ENCODE data around the gene DEUP1. TPM values are rescaled to one million over a fixed set of nuclear protein-coding genes. Genes with fewer than 3 reads are reported as not detected.

DEUP1 gene
- total RNA-seq, 2 experiments from 2014 or later: not detected

DNA sequence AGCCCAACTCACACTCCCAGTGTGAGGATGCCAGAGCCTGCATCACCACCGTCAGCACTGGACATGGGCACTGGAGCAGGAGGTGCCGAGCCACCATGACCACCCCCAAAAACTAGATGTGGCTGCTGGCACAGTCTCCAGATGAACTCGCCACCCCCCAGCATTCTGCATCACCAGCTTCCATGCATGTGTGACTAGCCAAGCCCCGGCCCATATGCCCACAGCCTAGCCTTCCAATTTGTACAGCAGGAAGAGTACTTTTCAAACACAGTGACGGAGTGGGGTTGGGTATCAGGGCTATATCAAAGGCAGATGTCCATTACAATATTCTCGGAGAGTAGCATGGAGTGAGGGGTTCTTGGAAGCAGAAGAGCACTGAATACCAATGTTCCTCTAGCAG is 149.7 kb downstream of the DEUP1 start:
- ChIA-PET POLR2A (no interaction called here), CTCF (no interaction called here)
- DNase-seq: no peak
- TF ChIP-seq, protein P1, sequence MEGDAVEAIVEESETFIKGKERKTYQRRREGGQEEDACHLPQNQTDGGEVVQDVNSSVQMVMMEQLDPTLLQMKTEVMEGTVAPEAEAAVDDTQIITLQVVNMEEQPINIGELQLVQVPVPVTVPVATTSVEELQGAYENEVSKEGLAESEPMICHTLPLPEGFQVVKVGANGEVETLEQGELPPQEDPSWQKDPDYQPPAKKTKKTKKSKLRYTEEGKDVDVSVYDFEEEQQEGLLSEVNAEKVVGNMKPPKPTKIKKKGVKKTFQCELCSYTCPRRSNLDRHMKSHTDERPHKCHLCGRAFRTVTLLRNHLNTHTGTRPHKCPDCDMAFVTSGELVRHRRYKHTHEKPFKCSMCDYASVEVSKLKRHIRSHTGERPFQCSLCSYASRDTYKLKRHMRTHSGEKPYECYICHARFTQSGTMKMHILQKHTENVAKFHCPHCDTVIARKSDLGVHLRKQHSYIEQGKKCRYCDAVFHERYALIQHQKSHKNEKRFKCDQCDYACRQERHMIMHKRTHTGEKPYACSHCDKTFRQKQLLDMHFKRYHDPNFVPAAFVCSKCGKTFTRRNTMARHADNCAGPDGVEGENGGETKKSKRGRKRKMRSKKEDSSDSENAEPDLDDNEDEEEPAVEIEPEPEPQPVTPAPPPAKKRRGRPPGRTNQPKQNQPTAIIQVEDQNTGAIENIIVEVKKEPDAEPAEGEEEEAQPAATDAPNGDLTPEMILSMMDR (IDR thresholded peaks at IDR 0.05): no peak
- no peak overlapping the region for H3K4me3 ChIP-seq (ENCODE audit: low read length)
- peaks cover 0 to 4% of the 10 kb centered on the region in 2 experiments for H3K9me3 ChIP-seq (ENCODE audit: control insufficient read depth in 1 of 2, insufficient read depth in 1 of 2, low read length in 2 of 2)
- Mint-ChIP-seq H3K27ac (no peak overlapping the region), H3K9me3 (no peaks in the 10 kb centered on the region), H3K4me1 (ENCODE audit: low read depth) (no peaks in the 10 kb centered on the region), H3K4me3 (no peak overlapping the region), H3K36me3 (ENCODE audit: low read depth) (no peaks in the 10 kb centered on the region), H3K27me3 (no peaks in the 10 kb centered on the region)
- intact Hi-C loops (cut with DNase I, micrococcal nuclease): loop anchor here in 1 of 2 experiments (5.0 kb wide), 1 partner anchor 62 kb away; the partner anchor contains the start of gene SMCO4
- H3K36me3 ChIP-seq (ENCODE audit: insufficient read depth, low read length): peaks cover 2% of the 10 kb centered on the region
- no peaks in the 10 kb centered on the region for H3K4me1 ChIP-seq (ENCODE audit: insufficient read depth, low read length)
- no peaks in the 10 kb centered on the region for H3K27me3 ChIP-seq (ENCODE audit: control insufficient read depth in 1 of 2, insufficient read depth in 2 of 2, low read length in 2 of 2)
- ATAC-seq (ENCODE audit: poor library complexity): no peak
- no peak overlapping the region for H3K27ac ChIP-seq (ENCODE audit: low read depth in 1 of 2, low read length in 2 of 2)

DNA sequence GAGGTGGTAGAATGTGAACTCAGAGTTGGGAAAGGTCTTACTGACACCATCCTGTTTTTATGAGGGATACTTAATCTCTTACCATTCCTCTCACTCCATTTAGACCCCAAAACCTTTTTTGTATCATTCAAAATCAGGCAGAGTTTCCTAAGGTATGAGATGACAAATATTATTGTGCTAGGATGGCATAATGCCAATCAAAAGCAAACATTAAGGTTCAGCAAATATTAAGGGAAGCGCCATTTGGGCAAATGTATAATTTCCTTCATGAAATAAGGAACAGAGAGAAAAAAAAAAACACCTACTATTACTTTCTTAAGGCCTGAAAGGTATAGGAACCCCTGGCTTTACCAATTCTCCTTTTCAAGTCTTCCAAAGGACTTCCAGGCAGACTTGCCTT is 150.2 kb downstream of the DEUP1 start:
- ChIA-PET POLR2A (no interaction called here), CTCF (no interaction called here)
- H3K9me3 Mint-ChIP-seq: no peaks in the 10 kb centered on the region
- no peak overlapping the region for H3K4me3 Mint-ChIP-seq
- ATAC-seq (ENCODE audit: poor library complexity) (no peak), DNase-seq (no peak)
- no peak overlapping the region for H3K27ac ChIP-seq (ENCODE audit: low read depth in 1 of 2, low read length in 2 of 2)
- intact Hi-C loops (cut with DNase I, micrococcal nuclease): loop anchor here in 1 of 2 experiments (5.0 kb wide), 1 partner anchor 62 kb away; the partner anchor contains the start of gene SMCO4
- H3K36me3 Mint-ChIP-seq (ENCODE audit: low read depth): no peaks in the 10 kb centered on the region
- no peaks in the 10 kb centered on the region for H3K4me1 ChIP-seq (ENCODE audit: insufficient read depth, low read length)
- H3K27ac Mint-ChIP-seq: no peak overlapping the region
- H3K27me3 ChIP-seq (ENCODE audit: control insufficient read depth in 1 of 2, insufficient read depth in 2 of 2, low read length in 2 of 2): no peaks in the 10 kb centered on the region
- H3K4me1 Mint-ChIP-seq (ENCODE audit: low read depth): no peaks in the 10 kb centered on the region
- peaks cover 2% of the 10 kb centered on the region for H3K36me3 ChIP-seq (ENCODE audit: insufficient read depth, low read length)
- H3K4me3 ChIP-seq (ENCODE audit: low read length): no peak overlapping the region
- no peaks in the 10 kb centered on the region for H3K27me3 Mint-ChIP-seq
- H3K9me3 ChIP-seq (ENCODE audit: control insufficient read depth in 1 of 2, insufficient read depth in 1 of 2, low read length in 2 of 2): peaks cover 0 to 4% of the 10 kb centered on the region in 2 experiments
- TF ChIP-seq, protein P1 (IDR thresholded peaks at IDR 0.05): no peak

DNA sequence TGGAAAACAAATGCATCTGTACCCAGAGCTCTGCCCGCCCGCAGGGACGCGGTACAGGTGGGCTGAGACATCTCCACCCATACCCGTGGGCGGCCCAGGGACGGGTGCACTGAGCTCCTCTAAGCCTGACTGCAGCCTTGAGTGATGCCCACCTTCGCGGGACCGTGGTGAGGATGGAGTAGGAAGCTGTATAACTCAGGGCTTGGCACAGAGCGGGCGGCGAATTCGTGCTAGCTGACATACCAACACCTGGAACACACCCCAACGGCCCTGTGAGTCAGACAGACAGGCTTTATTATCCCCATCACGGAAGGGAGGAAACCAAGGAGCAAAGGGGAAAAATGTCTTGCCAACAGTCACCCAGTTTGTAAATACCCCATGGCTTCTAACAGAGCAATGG is 150.7 kb downstream of the DEUP1 start:
- H3K9me3 ChIP-seq (ENCODE audit: control insufficient read depth in 1 of 2, insufficient read depth in 1 of 2, low read length in 2 of 2): peaks cover 0 to 4% of the 10 kb centered on the region in 2 experiments

More for the DNA sequence above, 150.7 kb downstream of the DEUP1 start:
- ATAC-seq (ENCODE audit: poor library complexity) (no peak), DNase-seq (no peak)
- intact Hi-C loops (cut with DNase I, micrococcal nuclease): loop anchor here in 1 of 2 experiments (5.0 kb wide), 1 partner anchor 61 kb away; the partner anchor contains the start of gene SMCO4
- POLR2A ChIA-PET: no interaction called here
- Histone ChIP-seq H3K4me1 (ENCODE audit: insufficient read depth, low read length) (no peaks in the 10 kb centered on the region), H3K36me3 (ENCODE audit: insufficient read depth, low read length) (peaks cover 2% of the 10 kb centered on the region), H3K27me3 (ENCODE audit: control insufficient read depth in 1 of 2, insufficient read depth in 2 of 2, low read length in 2 of 2) (no peaks in the 10 kb centered on the region), H3K27ac (ENCODE audit: low read depth in 1 of 2, low read length in 2 of 2) (no peak overlapping the region), H3K4me3 (ENCODE audit: low read length) (no peak overlapping the region)
- CTCF ChIA-PET: no interaction called here
- Mint-ChIP-seq H3K4me1 (ENCODE audit: low read depth) (no peaks in the 10 kb centered on the region), H3K27me3 (no peaks in the 10 kb centered on the region), H3K36me3 (ENCODE audit: low read depth) (no peaks in the 10 kb centered on the region), H3K27ac (no peak overlapping the region), H3K9me3 (no peaks in the 10 kb centered on the region), H3K4me3 (no peak overlapping the region)
- TF ChIP-seq, protein P1 (IDR thresholded peaks at IDR 0.05): no peak

All from CD4-positive, alpha-beta T cell (primary cell).